GM23338 (cell line): ENCODE data around the gene INPP5A. TPM values are rescaled to one million over a fixed set of nuclear protein-coding genes. Genes with fewer than 3 reads are reported as not detected.

Experiments
- ATAC-seq: fragments of 200-7000 bp; cut with Tn5 transposase; 3 replicates; pipeline ENCODE4 v1.9.1; 2020
- DNase-seq: peaks from one replicate; pipeline ENCODE4 v3.0.0-alpha.2; 2015; ENCODE audit warnings: low spot score
- H2AFZ ChIP-seq: fragments of 200-600 bp; sonication (generic); 2 replicates; pipeline ENCODE4 v1.8.0; 2016; ENCODE audit warnings: antibody characterized with exemption, mild to moderate bottlenecking, moderate library complexity
- H3F3A ChIP-seq: fragments of 200-600 bp; sonication (generic); replicated peaks from 2 replicates; pipeline ENCODE4 v1.8.0; 2017; ENCODE audit warnings: antibody characterized with exemption, mixed run types, low read depth
- H3K27ac ChIP-seq: fragments of 200-600 bp; sonication (generic); 2 replicates; pipeline ENCODE4 v1.6.1; 2016; ENCODE audit warnings: low read depth
- H3K27me3 ChIP-seq: fragments of 200-600 bp; sonication (generic); 2 replicates; pipeline ENCODE4 v1.8.0; 2016; ENCODE audit warnings: mild to moderate bottlenecking, mixed run types, moderate library complexity; ENCODE audit not compliant: insufficient read depth
- H3K36me3 ChIP-seq: fragments of 200-600 bp; sonication (generic); 2 replicates; pipeline ENCODE4 v1.8.0; 2016; ENCODE audit warnings: mild to moderate bottlenecking; ENCODE audit not compliant: insufficient read depth
- H3K4me1 ChIP-seq: fragments of 200-600 bp; sonication (generic); 2 replicates; pipeline ENCODE4 v1.8.0; 2016; ENCODE audit warnings: mild to moderate bottlenecking, moderate library complexity; ENCODE audit not compliant: insufficient read depth
- H3K4me2 ChIP-seq: fragments of 200-600 bp; sonication (generic); 2 replicates; pipeline ENCODE4 v1.7.1; 2017; ENCODE audit warnings: mixed run types
- H3K4me3 ChIP-seq: fragments of 200-600 bp; sonication (generic); 2 replicates; pipeline ENCODE4 v1.6.1; 2016; ENCODE audit warnings: mixed run types
- H3K79me2 ChIP-seq: fragments of 200-600 bp; sonication (generic); replicated peaks from 2 replicates; pipeline ENCODE4 v1.8.0; 2017; ENCODE audit warnings: mild to moderate bottlenecking; ENCODE audit not compliant: insufficient read depth
- H3K9me2 ChIP-seq: fragments of 200-600 bp; sonication (generic); 2 replicates; pipeline ENCODE4 v1.8.0; 2017; ENCODE audit not compliant: insufficient read depth
- H4K20me1 ChIP-seq: fragments of 200-600 bp; sonication (generic); replicated peaks from 2 replicates; pipeline ENCODE4 v1.8.0; 2017; ENCODE audit warnings: mild to moderate bottlenecking; ENCODE audit not compliant: insufficient read depth
- H3K27ac Mint-ChIP-seq: 2 replicates; pipeline ENCODE4 v1.8.0; 2020; ENCODE audit warnings: inconsistent platforms, mild to moderate bottlenecking, moderate library complexity, mixed read lengths
- H3K27me3 Mint-ChIP-seq: 3 replicates; pipeline ENCODE4 v1.8.0; 2022; ENCODE audit warnings: low read depth, mild to moderate bottlenecking, moderate library complexity, mixed read lengths, inconsistent platforms; ENCODE audit not compliant: insufficient read depth, poor library complexity
- H3K36me3 Mint-ChIP-seq: 3 replicates; pipeline ENCODE4 v1.8.0; 2021; ENCODE audit warnings: low read depth, mild to moderate bottlenecking, inconsistent platforms, moderate library complexity, mixed read lengths
- H3K4me1 Mint-ChIP-seq: 3 replicates; pipeline ENCODE4 v1.8.0; 2020; ENCODE audit warnings: mild to moderate bottlenecking, inconsistent platforms, mixed read lengths
- H3K4me3 Mint-ChIP-seq: 3 replicates; pipeline ENCODE4 v1.8.0; 2021; ENCODE audit warnings: moderate library complexity, mild to moderate bottlenecking, inconsistent platforms, mixed read lengths
- H3K9me3 Mint-ChIP-seq: 3 replicates; pipeline ENCODE4 v1.8.0; 2020; ENCODE audit warnings: moderate library complexity, mild to moderate bottlenecking, inconsistent platforms, mixed read lengths
- CREB1 ChIP-seq: fragments of 250-450 bp; sonication (Bioruptor Pico); IDR thresholded peaks from 2 replicates; pipeline ENCODE4 v1.5.0; 2020; ENCODE audit warnings: low read depth, mild to moderate bottlenecking, moderate library complexity
- CTCF ChIP-seq, 2 experiments: fragments of 200-600 bp in 1 of 2; sonication (generic) in 1 of 2; conservative IDR thresholded peaks; 2 replicates each; pipeline versions ENCODE4 v1.5.1 to v1.6.1; 2016 to 2017; ENCODE audit warnings: antibody characterized with exemption in 2 of 2, low read depth in 2 of 2, mild to moderate bottlenecking in 2 of 2, moderate library complexity in 1 of 2
- EZH2 ChIP-seq: fragments of 200-600 bp; sonication (generic); IDR thresholded peaks from one replicate; pipeline ENCODE4 v1.8.0; 2017; ENCODE audit warnings: antibody characterized with exemption, mild to moderate bottlenecking, low read depth; ENCODE audit not compliant: unreplicated experiment
- EZH2phosphoT487 ChIP-seq: fragments of 200-600 bp; sonication (generic); IDR thresholded peaks from one replicate; pipeline ENCODE4 v1.8.1; 2018; ENCODE audit warnings: antibody characterized with exemption; ENCODE audit not compliant: unreplicated experiment
- JUNB ChIP-seq: IDR thresholded peaks from one replicate; pipeline ENCODE4 v1.6.1; 2016; ENCODE audit warnings: antibody characterized with exemption; ENCODE audit not compliant: unreplicated experiment
- NANOG ChIP-seq: IDR thresholded peaks from 2 replicates; pipeline ENCODE4 v1.6.1; 2016; ENCODE audit warnings: antibody characterized with exemption, borderline replicate concordance
- POLR2AphosphoS5 ChIP-seq: IDR thresholded peaks from 2 replicates; pipeline ENCODE4 v1.6.1; 2016; ENCODE audit warnings: antibody characterized with exemption, low read depth
- REST ChIP-seq: IDR thresholded peaks from one replicate; pipeline ENCODE4 v1.6.1; 2018; ENCODE audit warnings: antibody characterized with exemption; ENCODE audit not compliant: unreplicated experiment
- STAT1 ChIP-seq: IDR thresholded peaks from one replicate; pipeline ENCODE4 v1.6.1; 2016; ENCODE audit warnings: antibody characterized with exemption; ENCODE audit not compliant: unreplicated experiment
- ZNF114 ChIP-seq: fragments of 250-450 bp; sonication (Bioruptor Pico); IDR thresholded peaks from 2 replicates; pipeline ENCODE4 v1.5.0; 2020; ENCODE audit warnings: mild to moderate bottlenecking, moderate library complexity
- ZNF331 ChIP-seq: fragments of 250-450 bp; sonication (Bioruptor Pico); IDR thresholded peaks from 2 replicates; pipeline ENCODE4 v1.5.0; 2020; ENCODE audit warnings: low read depth, mild to moderate bottlenecking, moderate library complexity
- polyA plus RNA-seq: library from polyadenylated mRNA; unstranded; fragments of >200 nt; fragmentation: Nextera tagmentation; extraction: Ambion mirVana; gene quantifications from 2 replicates; pipeline ENCODE4 v1.2.1, GENCODE V29; 2016
- total RNA-seq: library from RNA; depleted of rRNA; stranded (reverse); fragments of >200 nt; shearing (Covaris generic); gene quantifications from 2 replicates; pipeline ENCODE4 v1.2.3, GENCODE V29; 2014
- TF ChIP-seq, protein P1 (sequence below): IDR thresholded peaks from 2 replicates; pipeline ENCODE4 v1.6.1; 2016; ENCODE audit warnings: antibody characterized with exemption
- TF ChIP-seq, protein P2 (sequence below): fragments of 250-450 bp; sonication (Bioruptor Pico); IDR thresholded peaks from 2 replicates; pipeline ENCODE4 v1.5.0; 2020; ENCODE audit warnings: mild to moderate bottlenecking, moderate library complexity

The INPP5A gene
- total and polyA plus RNA-seq, 2 experiments from 2014 or later: 5.9 to 40.6 TPM

DNA sequence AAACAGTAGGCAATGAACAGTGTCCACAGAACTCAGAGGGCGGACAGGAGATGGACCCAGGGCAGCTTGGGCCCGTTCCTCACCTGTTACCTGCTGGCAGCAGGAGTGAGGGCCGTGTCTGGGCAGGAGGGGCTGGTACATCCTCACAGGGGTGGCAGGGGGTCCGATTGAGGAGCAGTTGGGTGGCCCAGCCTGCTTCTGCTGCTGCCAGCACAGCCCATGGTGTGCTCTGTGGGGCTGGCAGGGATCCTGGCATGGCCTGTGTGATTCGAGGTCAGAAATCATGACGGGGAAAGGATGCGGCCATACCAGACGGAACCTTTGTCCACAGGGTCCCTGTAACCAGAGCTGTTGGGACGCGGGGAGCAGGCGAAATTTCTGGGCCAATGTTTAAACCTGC, 49.6 kb downstream of the INPP5A start:
- Histone ChIP-seq H3K4me2 (no peak overlapping the region), H3F3A (no peaks in the 10 kb centered on the region), H3K36me3 (no peaks in the 10 kb centered on the region), H3K79me2 (peaks cover 27% of the 10 kb centered on the region), H4K20me1 (peaks cover 7% of the 10 kb centered on the region), H3K27me3 (no peaks in the 10 kb centered on the region), H3K4me3 (no peak overlapping the region), H3K9me2 (no peaks in the 10 kb centered on the region), H2AFZ (no peak overlapping the region), H3K4me1 (no peaks in the 10 kb centered on the region), H3K27ac (no peak overlapping the region)
- Mint-ChIP-seq H3K36me3 (no peaks in the 10 kb centered on the region), H3K4me3 (no peak overlapping the region), H3K27me3 (peaks cover 7% of the 10 kb centered on the region), H3K9me3 (no peaks in the 10 kb centered on the region), H3K4me1 (peaks cover 19% of the 10 kb centered on the region), H3K27ac (no peak overlapping the region)
- DNase-seq (no peak), ATAC-seq (no peak)
- TF ChIP-seq NANOG (no peak), ZNF114 (no peak), EZH2 (no peak), REST (no peak), CTCF (conservative IDR thresholded peaks at IDR 0.05; ENCODE audit: low read depth in 2 of 2) (no peak), ZNF331 (CRISPR knock-in tag) (no peak), CREB1 (CRISPR knock-in tag) (no peak), STAT1 (no peak), EZH2phosphoT487 (no peak), POLR2AphosphoS5 (no peak), JUNB (no peak)
- TF ChIP-seq, protein P1, sequence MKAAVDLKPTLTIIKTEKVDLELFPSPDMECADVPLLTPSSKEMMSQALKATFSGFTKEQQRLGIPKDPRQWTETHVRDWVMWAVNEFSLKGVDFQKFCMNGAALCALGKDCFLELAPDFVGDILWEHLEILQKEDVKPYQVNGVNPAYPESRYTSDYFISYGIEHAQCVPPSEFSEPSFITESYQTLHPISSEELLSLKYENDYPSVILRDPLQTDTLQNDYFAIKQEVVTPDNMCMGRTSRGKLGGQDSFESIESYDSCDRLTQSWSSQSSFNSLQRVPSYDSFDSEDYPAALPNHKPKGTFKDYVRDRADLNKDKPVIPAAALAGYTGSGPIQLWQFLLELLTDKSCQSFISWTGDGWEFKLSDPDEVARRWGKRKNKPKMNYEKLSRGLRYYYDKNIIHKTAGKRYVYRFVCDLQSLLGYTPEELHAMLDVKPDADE: no peak
- TF ChIP-seq, protein P2, sequence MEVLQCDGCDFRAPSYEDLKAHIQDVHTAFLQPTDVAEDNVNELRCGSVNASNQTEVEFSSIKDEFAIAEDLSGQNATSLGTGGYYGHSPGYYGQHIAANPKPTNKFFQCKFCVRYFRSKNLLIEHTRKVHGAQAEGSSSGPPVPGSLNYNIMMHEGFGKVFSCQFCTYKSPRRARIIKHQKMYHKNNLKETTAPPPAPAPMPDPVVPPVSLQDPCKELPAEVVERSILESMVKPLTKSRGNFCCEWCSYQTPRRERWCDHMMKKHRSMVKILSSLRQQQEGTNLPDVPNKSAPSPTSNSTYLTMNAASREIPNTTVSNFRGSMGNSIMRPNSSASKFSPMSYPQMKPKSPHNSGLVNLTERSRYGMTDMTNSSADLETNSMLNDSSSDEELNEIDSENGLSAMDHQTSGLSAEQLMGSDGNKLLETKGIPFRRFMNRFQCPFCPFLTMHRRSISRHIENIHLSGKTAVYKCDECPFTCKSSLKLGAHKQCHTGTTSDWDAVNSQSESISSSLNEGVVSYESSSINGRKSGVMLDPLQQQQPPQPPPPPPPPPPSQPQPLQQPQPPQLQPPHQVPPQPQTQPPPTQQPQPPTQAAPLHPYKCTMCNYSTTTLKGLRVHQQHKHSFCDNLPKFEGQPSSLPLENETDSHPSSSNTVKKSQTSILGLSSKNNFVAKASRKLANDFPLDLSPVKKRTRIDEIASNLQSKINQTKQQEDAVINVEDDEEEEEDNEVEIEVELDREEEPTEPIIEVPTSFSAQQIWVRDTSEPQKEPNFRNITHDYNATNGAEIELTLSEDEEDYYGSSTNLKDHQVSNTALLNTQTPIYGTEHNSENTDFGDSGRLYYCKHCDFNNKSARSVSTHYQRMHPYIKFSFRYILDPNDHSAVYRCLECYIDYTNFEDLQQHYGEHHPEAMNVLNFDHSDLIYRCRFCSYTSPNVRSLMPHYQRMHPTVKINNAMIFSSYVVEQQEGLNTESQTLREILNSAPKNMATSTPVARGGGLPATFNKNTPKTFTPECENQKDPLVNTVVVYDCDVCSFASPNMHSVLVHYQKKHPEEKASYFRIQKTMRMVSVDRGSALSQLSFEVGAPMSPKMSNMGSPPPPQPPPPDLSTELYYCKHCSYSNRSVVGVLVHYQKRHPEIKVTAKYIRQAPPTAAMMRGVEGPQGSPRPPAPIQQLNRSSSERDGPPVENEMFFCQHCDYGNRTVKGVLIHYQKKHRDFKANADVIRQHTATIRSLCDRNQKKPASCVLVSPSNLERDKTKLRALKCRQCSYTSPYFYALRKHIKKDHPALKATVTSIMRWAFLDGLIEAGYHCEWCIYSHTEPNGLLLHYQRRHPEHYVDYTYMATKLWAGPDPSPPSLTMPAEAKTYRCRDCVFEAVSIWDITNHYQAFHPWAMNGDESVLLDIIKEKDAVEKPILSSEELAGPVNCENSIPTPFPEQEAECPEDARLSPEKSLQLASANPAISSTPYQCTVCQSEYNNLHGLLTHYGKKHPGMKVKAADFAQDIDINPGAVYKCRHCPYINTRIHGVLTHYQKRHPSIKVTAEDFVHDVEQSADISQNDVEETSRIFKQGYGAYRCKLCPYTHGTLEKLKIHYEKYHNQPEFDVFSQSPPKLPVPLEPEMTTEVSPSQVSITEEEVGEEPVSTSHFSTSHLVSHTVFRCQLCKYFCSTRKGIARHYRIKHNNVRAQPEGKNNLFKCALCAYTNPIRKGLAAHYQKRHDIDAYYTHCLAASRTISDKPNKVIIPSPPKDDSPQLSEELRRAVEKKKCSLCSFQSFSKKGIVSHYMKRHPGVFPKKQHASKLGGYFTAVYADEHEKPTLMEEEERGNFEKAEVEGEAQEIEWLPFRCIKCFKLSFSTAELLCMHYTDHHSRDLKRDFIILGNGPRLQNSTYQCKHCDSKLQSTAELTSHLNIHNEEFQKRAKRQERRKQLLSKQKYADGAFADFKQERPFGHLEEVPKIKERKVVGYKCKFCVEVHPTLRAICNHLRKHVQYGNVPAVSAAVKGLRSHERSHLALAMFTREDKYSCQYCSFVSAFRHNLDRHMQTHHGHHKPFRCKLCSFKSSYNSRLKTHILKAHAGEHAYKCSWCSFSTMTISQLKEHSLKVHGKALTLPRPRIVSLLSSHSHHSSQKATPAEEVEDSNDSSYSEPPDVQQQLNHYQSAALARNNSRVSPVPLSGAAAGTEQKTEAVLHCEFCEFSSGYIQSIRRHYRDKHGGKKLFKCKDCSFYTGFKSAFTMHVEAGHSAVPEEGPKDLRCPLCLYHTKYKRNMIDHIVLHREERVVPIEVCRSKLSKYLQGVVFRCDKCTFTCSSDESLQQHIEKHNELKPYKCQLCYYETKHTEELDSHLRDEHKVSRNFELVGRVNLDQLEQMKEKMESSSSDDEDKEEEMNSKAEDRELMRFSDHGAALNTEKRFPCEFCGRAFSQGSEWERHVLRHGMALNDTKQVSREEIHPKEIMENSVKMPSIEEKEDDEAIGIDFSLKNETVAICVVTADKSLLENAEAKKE: no peak
